GM19351 (cell line): ENCODE measurements around the gene SFT2D2.
"Not testable (repeated sequence)": the region's sequence is repeated elsewhere in the genome, so short reads cannot be mapped to it uniquely, and the experiment has no call there.

Source experiments
- ATAC-seq: cut with Tn5 transposase; IDR thresholded peaks from one replicate; pipeline ENCODE4 v1.9.1; 2021; ENCODE audit warnings: mild to moderate bottlenecking, moderate library complexity; ENCODE audit not compliant: unreplicated experiment

SFT2D2 gene

GRCh38 chr1:168225476-168226190, at the start of gene SFT2D2:
SFT2D2 (plus strand) TSS chr1:168226004; CDS start chr1:168226080, 76 bp downstream.
- ATAC-seq = peak; percentile 72

GRCh38 chr1:168178227-168178637, 47.6 kb upstream of the SFT2D2 start:
- ATAC-seq = no peak

- ATAC-seq = peak; percentile 87
Measured at GRCh38 chr1:168178638-168179437, 47.0 kb upstream of the SFT2D2 start, which contains the start of gene TIPRL. TIPRL (plus strand) TSS chr1:168178962; CDS start chr1:168179078, 116 bp downstream.

- no peak for ATAC-seq
Measured at GRCh38 chr1:168179438-168180147, 46.2 kb upstream of the SFT2D2 start.

- no peak for ATAC-seq
Measured at GRCh38 chr1:168180148-168180524, 45.7 kb upstream of the SFT2D2 start.

GRCh38 chr1:168181063-168181720, 44.6 kb upstream of the SFT2D2 start:
- ATAC-seq = not testable (repeated sequence)

- no peak for ATAC-seq
Measured at GRCh38 chr1:168187177-168187576, 38.6 kb upstream of the SFT2D2 start.

GRCh38 chr1:168190403-168190802, 35.4 kb upstream of the SFT2D2 start:
- ATAC-seq = no peak

- no peak for ATAC-seq
Measured at GRCh38 chr1:168195199-168196135, 30.3 kb upstream of the SFT2D2 start.

- ATAC-seq = no peak
Measured at GRCh38 chr1:168199056-168199455, 26.7 kb upstream of the SFT2D2 start.

- ATAC-seq = no peak
Measured at GRCh38 chr1:168202941-168203654, 22.7 kb upstream of the SFT2D2 start.

GRCh38 chr1:168206111-168206510, 19.7 kb upstream of the SFT2D2 start:
- no peak for ATAC-seq

GRCh38 chr1:168207673-168208072, 18.1 kb upstream of the SFT2D2 start:
- not testable (repeated sequence) for ATAC-seq

- ATAC-seq = no peak
Measured at GRCh38 chr1:168210312-168210711, 15.5 kb upstream of the SFT2D2 start.

GRCh38 chr1:168213349-168213748, 12.5 kb upstream of the SFT2D2 start:
- ATAC-seq = no peak

- no peak for ATAC-seq
Measured at GRCh38 chr1:168216171-168216570, 9.6 kb upstream of the SFT2D2 start.

- no peak for ATAC-seq
Measured at GRCh38 chr1:168217664-168218063, 8.1 kb upstream of the SFT2D2 start.

- ATAC-seq = no peak
Measured at GRCh38 chr1:168218658-168219057, 7.1 kb upstream of the SFT2D2 start.

GRCh38 chr1:168220470-168220871, 5.3 kb upstream of the SFT2D2 start:
- no peak for ATAC-seq
